OCI-LY1 (cell line): Measurements from ENCODE around the gene ETV6.

ENCODE experiments used
- EZH2 ChIP-seq: fragments of 200-600 bp; sonication (generic), shearing (Covaris generic); IDR thresholded peaks from 2 replicates; pipeline ENCODE4 v1.8.0; 2017; ENCODE audit warnings: borderline replicate concordance, mixed run types, mild to moderate bottlenecking, antibody characterized with exemption, low read length, moderate library complexity, mixed read lengths
- TF ChIP-seq, protein P1 (sequence below): fragments of 200-600 bp; sonication (generic), shearing (Covaris generic); IDR thresholded peaks from 2 replicates; pipeline ENCODE4 v1.5.1; 2017; ENCODE audit warnings: mild to moderate bottlenecking, antibody characterized with exemption, low read length, moderate library complexity, mixed read lengths

DNA sequence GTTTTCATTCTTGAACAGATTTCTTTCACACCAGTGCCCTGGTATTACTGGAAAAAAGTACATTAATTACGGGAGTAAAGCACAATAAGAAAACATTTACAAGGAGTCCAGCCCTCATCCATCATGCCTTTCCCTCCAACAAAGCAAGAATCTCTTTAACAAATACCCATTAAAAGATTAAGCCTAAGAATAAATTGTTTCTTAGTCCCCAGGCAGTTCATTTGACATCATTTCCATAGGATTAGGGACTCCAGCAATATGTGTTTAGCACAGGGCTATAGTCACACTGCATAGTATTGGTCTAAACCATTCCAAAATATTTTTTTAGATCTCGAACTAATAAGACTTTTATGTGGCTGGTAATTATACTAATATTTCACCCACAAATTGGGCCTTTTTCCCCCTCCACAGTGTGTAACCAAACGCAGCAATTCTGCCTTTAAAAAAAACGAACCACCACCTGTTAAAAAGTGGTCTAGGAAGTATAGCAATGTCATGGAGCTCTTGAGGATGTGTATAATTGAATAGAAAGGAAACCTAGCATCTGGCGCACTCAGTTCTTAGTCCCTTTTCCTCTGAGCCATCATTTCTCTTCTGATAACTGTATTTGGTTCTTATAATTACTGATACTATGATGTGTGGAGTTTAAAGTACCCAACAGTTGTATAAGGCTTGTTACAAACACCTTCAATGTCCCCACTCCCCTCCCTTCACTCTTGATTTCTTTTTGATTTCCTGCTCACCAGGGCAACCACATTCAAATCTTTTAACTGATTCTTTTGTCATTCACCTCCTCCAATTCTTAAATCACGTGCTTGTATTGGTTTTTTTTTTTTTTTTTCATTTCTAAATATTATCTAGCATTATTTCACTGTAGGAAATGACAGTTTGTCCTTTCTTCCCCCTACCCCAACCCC is 138.7 kb downstream of the ETV6 start:
- TF ChIP-seq, protein P1, sequence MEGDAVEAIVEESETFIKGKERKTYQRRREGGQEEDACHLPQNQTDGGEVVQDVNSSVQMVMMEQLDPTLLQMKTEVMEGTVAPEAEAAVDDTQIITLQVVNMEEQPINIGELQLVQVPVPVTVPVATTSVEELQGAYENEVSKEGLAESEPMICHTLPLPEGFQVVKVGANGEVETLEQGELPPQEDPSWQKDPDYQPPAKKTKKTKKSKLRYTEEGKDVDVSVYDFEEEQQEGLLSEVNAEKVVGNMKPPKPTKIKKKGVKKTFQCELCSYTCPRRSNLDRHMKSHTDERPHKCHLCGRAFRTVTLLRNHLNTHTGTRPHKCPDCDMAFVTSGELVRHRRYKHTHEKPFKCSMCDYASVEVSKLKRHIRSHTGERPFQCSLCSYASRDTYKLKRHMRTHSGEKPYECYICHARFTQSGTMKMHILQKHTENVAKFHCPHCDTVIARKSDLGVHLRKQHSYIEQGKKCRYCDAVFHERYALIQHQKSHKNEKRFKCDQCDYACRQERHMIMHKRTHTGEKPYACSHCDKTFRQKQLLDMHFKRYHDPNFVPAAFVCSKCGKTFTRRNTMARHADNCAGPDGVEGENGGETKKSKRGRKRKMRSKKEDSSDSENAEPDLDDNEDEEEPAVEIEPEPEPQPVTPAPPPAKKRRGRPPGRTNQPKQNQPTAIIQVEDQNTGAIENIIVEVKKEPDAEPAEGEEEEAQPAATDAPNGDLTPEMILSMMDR = no peak
- no peak for TF ChIP-seq EZH2
